MV-4-11 (cell line): ENCODE data around the gene SLC23A2.
"Not testable (repeated sequence)": the region's sequence is repeated elsewhere in the genome, so short reads cannot be mapped to it uniquely, and the experiment has no call there.

Experiments
- DNase-seq: peaks from one replicate; lab custom pipeline; 2025; lab: John Stamatoyannopoulos, UW

The SLC23A2 gene

GRCh38 chr20:4876301-4876700 lies 125.0 kb downstream of the SLC23A2 start:
- DNase-seq: no peak

GRCh38 chr20:4875578-4876067 lies 125.7 kb downstream of the SLC23A2 start:
- no peak for DNase-seq

- DNase-seq: no peak
These were observed 127.9 kb downstream of the SLC23A2 start for GRCh38 chr20:4873396-4873795.

GRCh38 chr20:4871486-4871885 lies 129.8 kb downstream of the SLC23A2 start:
- DNase-seq: no peak

- peak; percentile 63 for DNase-seq
These were observed 130.4 kb downstream of the SLC23A2 start for GRCh38 chr20:4870906-4871305.

- DNase-seq: no peak
These were observed 131.8 kb downstream of the SLC23A2 start for GRCh38 chr20:4869290-4870193.

- DNase-seq: no peak
These were observed 134.3 kb downstream of the SLC23A2 start for GRCh38 chr20:4867051-4867450.

GRCh38 chr20:4866429-4866828 lies 134.9 kb downstream of the SLC23A2 start:
- DNase-seq: no peak

- no peak for DNase-seq
These were observed 137.0 kb downstream of the SLC23A2 start for GRCh38 chr20:4864311-4864752.

GRCh38 chr20:4862661-4863060 lies 138.6 kb downstream of the SLC23A2 start:
- DNase-seq: no peak

- no peak for DNase-seq
These were observed 139.3 kb downstream of the SLC23A2 start for GRCh38 chr20:4861961-4862360.

- no peak for DNase-seq
These were observed 143.3 kb downstream of the SLC23A2 start for GRCh38 chr20:4858000-4858399.

- no peak for DNase-seq
These were observed 145.1 kb downstream of the SLC23A2 start for GRCh38 chr20:4856022-4856755.

GRCh38 chr20:4855555-4855954 lies 145.8 kb downstream of the SLC23A2 start:
- no peak for DNase-seq

GRCh38 chr20:4855097-4855496 lies 146.2 kb downstream of the SLC23A2 start:
- DNase-seq: no peak

- DNase-seq: no peak
These were observed 146.8 kb downstream of the SLC23A2 start for GRCh38 chr20:4854561-4854901.

GRCh38 chr20:4853757-4854560 lies 147.4 kb downstream of the SLC23A2 start:
- DNase-seq: no peak

GRCh38 chr20:4853004-4853403 lies 148.3 kb downstream of the SLC23A2 start:
- DNase-seq: no peak

- DNase-seq: no peak
These were observed 150.3 kb downstream of the SLC23A2 start for GRCh38 chr20:4850960-4851359.

- DNase-seq: not testable (repeated sequence)
These were observed 152.5 kb downstream of the SLC23A2 start for GRCh38 chr20:4848829-4849228.

GRCh38 chr20:4848041-4848440 lies 153.3 kb downstream of the SLC23A2 start:
- no peak for DNase-seq

- DNase-seq: no peak
These were observed 154.5 kb downstream of the SLC23A2 start for GRCh38 chr20:4846821-4847220.
